Adrenal gland (tissue), 5 donors: ENCODE measurements around the gene NCAPG2.

Source experiments
- CTCF ChIP-seq, 6 experiments: fragments of 450-650 bp in 4 of 6; fragments of 200-600 bp in 2 of 6; sonication (generic) in 1 of 6; IDR thresholded peaks; 1 replicate in 5 of 6; 2 replicates in 1 of 6; pipeline versions ENCODE4 v1.5.1 to v1.8.0; 2016 to 2021; ENCODE audit warnings: antibody characterized with exemption in 6 of 6, mild to moderate bottlenecking in 2 of 6, moderate library complexity in 1 of 6
- POLR2A ChIP-seq, 2 donors: fragments of 450-650 bp; IDR thresholded peaks; one replicate each; pipeline ENCODE4 v1.6.1; 2017; ENCODE audit warnings: antibody characterized with exemption in 2 of 2, mild to moderate bottlenecking in 2 of 2, moderate library complexity in 1 of 2
- donor health status: DM: no; HTN: no; CAD: no.

DNA sequence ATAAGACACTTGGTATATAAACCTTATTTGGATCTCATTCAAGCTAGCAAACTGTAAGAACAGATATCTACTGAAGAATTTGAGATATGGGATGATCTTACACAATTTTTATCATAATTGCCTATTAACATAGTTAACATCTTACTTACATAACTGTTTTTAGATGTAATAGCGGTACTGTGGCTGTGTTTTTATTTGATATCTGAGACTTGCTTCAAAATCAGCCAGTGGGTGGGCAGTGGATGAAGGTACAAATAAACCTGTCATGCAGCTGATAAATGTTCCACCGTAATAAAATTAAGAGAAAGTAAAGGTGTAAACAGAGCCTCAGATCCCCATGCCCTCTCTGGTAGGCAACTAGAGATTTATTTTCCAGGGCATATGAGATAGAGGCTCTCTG lies 88.6 kb downstream of the NCAPG2 start:
- no peak for TF ChIP-seq CTCF (IDR thresholded peaks at IDR 0.05)
- no peak for TF ChIP-seq POLR2A (IDR thresholded peaks at IDR 0.05)
